SK-N-SH (cell line): Measurements from ENCODE around the gene PIBF1.

ENCODE experiments used
- EZH2phosphoT487 ChIP-seq: fragments of 200-600 bp; sonication (generic); IDR thresholded peaks from 2 replicates; pipeline ENCODE4 v1.6.1; 2017; ENCODE audit warnings: low read depth, mixed run types, mild to moderate bottlenecking, antibody characterized with exemption, moderate library complexity, borderline replicate concordance
- FOSL2 ChIP-seq: IDR thresholded peaks from 2 replicates; pipeline ENCODE4 v1.4.0; 2012; ENCODE audit warnings: low read depth, mild to moderate bottlenecking, moderate library complexity, borderline replicate concordance
- NRF1 ChIP-seq: IDR thresholded peaks from 2 replicates; pipeline ENCODE4 v1.6.1; 2012; ENCODE audit warnings: low read depth, mild to moderate bottlenecking, low read length
- TF ChIP-seq, protein P1 (sequence below): fragments of 200-600 bp; sonication (generic); IDR thresholded peaks from 2 replicates; pipeline ENCODE4 v1.6.1; 2017; ENCODE audit warnings: antibody characterized with exemption, mild to moderate bottlenecking, moderate library complexity

DNA sequence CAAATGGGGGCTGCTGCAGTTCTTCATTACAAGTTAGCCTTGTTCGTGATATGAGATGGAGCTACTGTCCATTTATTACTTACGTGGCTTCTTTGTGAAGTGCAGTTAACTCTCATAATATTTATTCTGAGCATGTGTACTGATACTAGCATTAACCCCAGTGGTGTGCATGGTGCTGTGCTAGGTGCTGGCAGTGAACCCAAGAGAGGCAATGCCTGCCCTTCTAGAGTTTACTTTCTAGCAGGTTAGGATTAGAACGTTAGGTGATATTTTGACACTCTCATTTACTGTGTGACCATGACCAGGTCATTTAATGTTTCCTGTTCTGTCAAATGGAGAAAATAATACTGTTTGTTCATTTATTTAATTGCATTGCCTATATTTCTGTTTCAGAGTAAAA lies 16.9 kb downstream of the PIBF1 start:
- no peak for TF ChIP-seq EZH2phosphoT487
- no peak for TF ChIP-seq FOSL2
- no peak for TF ChIP-seq NRF1
- TF ChIP-seq, protein P1, sequence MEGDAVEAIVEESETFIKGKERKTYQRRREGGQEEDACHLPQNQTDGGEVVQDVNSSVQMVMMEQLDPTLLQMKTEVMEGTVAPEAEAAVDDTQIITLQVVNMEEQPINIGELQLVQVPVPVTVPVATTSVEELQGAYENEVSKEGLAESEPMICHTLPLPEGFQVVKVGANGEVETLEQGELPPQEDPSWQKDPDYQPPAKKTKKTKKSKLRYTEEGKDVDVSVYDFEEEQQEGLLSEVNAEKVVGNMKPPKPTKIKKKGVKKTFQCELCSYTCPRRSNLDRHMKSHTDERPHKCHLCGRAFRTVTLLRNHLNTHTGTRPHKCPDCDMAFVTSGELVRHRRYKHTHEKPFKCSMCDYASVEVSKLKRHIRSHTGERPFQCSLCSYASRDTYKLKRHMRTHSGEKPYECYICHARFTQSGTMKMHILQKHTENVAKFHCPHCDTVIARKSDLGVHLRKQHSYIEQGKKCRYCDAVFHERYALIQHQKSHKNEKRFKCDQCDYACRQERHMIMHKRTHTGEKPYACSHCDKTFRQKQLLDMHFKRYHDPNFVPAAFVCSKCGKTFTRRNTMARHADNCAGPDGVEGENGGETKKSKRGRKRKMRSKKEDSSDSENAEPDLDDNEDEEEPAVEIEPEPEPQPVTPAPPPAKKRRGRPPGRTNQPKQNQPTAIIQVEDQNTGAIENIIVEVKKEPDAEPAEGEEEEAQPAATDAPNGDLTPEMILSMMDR, result no peak
